HAP-1 (cell line): ENCODE data around the gene USP46.

ENCODE experiments used
- DNase-seq, 2 experiments: peaks; one replicate each; pipeline ENCODE4 v3.0.0-alpha.2; 2016 to 2020; ENCODE audit warnings: low spot score in 2 of 2
- H3K27me3 ChIP-seq: fragments of 250-450 bp; sonication (Bioruptor Pico); 2 replicates; pipeline ENCODE4 v1.5.1; 2020; ENCODE audit warnings: low read depth, mild to moderate bottlenecking, moderate library complexity
- H3K36me3 ChIP-seq: fragments of 250-450 bp; sonication (Bioruptor Pico); replicated peaks from 2 replicates; pipeline ENCODE4 v1.5.1; 2020; ENCODE audit warnings: mild to moderate bottlenecking
- H3K4me1 ChIP-seq: fragments of 250-450 bp; sonication (Bioruptor Pico); 2 replicates; pipeline ENCODE4 v1.5.1; 2020; ENCODE audit warnings: mild to moderate bottlenecking
- H3K4me3 ChIP-seq: fragments of 250-450 bp; sonication (Bioruptor Pico); 2 replicates; pipeline ENCODE4 v1.5.1; 2020; ENCODE audit warnings: mild to moderate bottlenecking, moderate library complexity
- H3K9me3 ChIP-seq: fragments of 250-450 bp; sonication (Bioruptor Pico); 2 replicates; pipeline ENCODE4 v1.5.1; 2020; ENCODE audit warnings: mild to moderate bottlenecking, moderate library complexity
- in situ Hi-C: fragments of 300-500 bp; cut with MboI; formaldehyde crosslinking; loops from 3 replicates; pipeline ENCODE4 v1.14.3; 2020; ENCODE audit warnings: low sequenced_read_pairs, inconsistent platforms, mixed read lengths

Gene USP46

DNA sequence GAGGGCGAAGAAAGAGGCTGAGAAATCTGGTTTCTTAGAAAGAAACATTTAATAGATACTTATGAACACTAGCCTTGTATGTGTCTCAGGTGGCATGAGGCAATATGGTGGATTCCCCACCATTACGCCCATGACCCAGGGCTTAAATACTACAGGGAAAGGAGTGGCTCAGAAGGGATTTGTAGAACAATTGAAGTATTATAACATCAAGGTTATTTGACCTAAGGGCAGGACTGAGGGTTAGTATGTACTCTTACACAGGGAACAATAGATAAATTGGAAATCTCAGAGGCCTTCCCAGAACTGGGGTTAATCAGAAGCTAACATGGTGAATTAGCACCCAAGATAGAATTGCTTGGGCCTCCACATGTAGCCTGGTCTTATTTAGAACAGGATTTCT lies 11.0 kb upstream of the USP46 start:
- in situ Hi-C loops, result no loop called here
- Histone ChIP-seq H3K9me3 (no peaks in the 10 kb centered on the region), H3K27me3 (peaks cover 5% of the 10 kb centered on the region), H3K4me1 (peaks cover 8% of the 10 kb centered on the region), H3K36me3 (no peaks in the 10 kb centered on the region), H3K4me3 (no peak overlapping the region)
- DNase-seq, result peak in 1 of 2 experiments; percentile 68

GRCh38 chr4:52665592-52665991 lies 6.5 kb upstream of the USP46 start:
- Histone ChIP-seq H3K4me1 (peaks cover 8% of the 10 kb centered on the region), H3K27me3 (peaks cover 5% of the 10 kb centered on the region), H3K9me3 (no peaks in the 10 kb centered on the region; the same call in 1 of the 2 replicates), H3K36me3 (peaks cover 7% of the 10 kb centered on the region; the same call in 1 of the 2 replicates), H3K4me3 (no peak overlapping the region)
- DNase-seq, result no peak
- in situ Hi-C loops, result no loop called here

GRCh38 chr4:52664479-52664878 lies 5.4 kb upstream of the USP46 start:
- in situ Hi-C loops, result no loop called here
- H3K36me3 ChIP-seq, result peaks cover 7% of the 10 kb centered on the region; the same call in 1 of the 2 replicates
- no peak overlapping the region for H3K4me3 ChIP-seq
- peaks cover 5% of the 10 kb centered on the region for H3K27me3 ChIP-seq
- no peaks in the 10 kb centered on the region; the same call in 1 of the 2 replicates for H3K9me3 ChIP-seq
- no peak for DNase-seq
- 0 out of 2 replicates have a peak, but pooled peaks cover 4% of the 10 kb centered on the region for H3K4me1 ChIP-seq

DNA sequence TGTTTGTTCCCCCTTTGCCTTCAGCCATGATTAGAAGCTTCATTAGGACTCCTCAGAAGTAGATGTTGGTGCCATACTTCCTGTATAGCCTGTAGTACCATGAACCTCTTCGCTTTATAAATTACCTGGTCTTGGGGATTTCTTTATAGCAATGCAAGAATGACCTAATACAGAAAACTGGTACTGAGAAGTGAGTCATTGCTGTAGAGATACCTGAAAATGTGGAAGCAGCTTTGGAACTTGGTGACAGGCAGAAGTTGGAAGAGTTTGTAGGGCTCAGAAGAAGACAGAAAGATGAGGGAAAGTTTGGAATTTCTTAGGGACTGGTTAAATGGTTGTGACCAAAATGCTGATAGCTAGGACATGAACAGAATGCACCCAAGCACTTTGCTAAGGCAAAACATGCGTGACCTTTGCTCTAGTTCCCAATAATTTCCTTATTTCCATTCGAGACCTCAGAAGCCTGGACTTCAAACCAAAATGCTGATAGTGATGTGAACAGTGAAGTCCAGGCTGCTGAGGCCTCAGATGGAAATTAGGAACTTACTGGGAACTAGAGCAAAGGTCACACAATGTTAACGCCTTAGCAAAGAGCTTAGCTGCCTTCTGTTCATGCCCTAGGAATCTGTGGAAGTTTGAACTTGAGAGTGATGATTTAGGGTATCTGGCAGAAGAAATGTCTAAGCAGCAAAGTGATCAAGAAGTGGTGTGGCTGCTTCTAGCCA lies 3.0 kb upstream of the USP46 start:
- no peak for DNase-seq
- Histone ChIP-seq H3K9me3 (no peaks in the 10 kb centered on the region; the same call in 1 of the 2 replicates), H3K4me3 (no peak overlapping the region), H3K27me3 (peaks cover 5% of the 10 kb centered on the region), H3K36me3 (peaks cover 7% of the 10 kb centered on the region; the same call in 1 of the 2 replicates), H3K4me1 (peaks cover 15% of the 10 kb centered on the region)
- in situ Hi-C loops, result no loop called here

DNA sequence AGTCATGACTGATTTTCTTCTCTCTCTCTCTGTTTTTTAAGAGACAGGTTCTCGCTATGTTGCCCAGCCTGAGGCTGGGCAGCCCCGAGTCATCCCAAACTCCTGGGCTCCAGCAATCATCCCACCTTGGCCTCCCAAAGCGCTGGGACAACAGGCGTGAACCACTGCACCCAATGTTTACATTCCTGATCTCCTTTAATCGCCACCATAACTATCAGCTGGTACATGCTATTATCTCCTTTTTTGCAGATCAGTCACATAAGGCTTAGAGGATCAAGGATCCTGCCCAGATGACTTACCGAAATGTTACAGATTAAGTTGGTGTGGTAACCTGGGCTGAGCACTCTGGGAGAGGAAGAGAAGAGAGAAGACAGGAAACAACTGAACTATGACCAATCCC lies 1.5 kb upstream of the USP46 start:
- no peaks in the 10 kb centered on the region; the same call in 1 of the 2 replicates for H3K9me3 ChIP-seq
- no peak overlapping the region for H3K4me3 ChIP-seq
- in situ Hi-C loops, result no loop called here
- H3K36me3 ChIP-seq, result peaks cover 7% of the 10 kb centered on the region; the same call in 1 of the 2 replicates
- DNase-seq, result no peak
- H3K4me1 ChIP-seq, result peaks cover 15% of the 10 kb centered on the region
- H3K27me3 ChIP-seq, result no peaks in the 10 kb centered on the region

- peaks cover 15% of the 10 kb centered on the region for H3K4me1 ChIP-seq
- no peaks in the 10 kb centered on the region for H3K27me3 ChIP-seq
- peaks cover 7% of the 10 kb centered on the region; the same call in 1 of the 2 replicates for H3K36me3 ChIP-seq
- no peaks in the 10 kb centered on the region; the same call in 1 of the 2 replicates for H3K9me3 ChIP-seq
- in situ Hi-C loops, result no loop called here
- DNase-seq, result peak in 1 of 2 experiments; percentile 44
- peak overlapping the region; percentile 67 for H3K4me3 ChIP-seq
Observed at GRCh38 chr4:52659722-52660261, 691 bp upstream of the USP46 start.

DNA sequence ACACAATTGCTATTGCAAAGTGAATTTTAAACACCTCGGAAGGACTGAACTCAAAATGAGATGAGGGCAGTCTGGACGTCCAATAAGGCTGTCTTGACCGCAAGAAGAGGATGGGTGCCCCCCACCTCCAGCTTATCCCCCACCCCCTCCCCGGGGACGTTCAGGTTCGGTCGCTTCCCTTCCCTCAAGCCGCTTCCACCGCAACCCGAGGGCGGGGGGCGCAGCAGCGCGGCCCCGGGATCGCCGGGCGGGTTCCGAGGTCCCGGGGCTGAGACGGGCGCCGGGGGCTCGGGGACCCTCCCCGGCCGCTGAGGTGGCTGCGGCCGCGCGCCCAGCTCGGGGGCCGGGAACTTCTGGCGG lies 480 bp downstream of the USP46 start:
- Histone ChIP-seq H3K27me3 (no peaks in the 10 kb centered on the region), H3K36me3 (peaks cover 7% of the 10 kb centered on the region), H3K4me3 (peak overlapping the region; percentile 67), H3K4me1 (peaks cover 15% of the 10 kb centered on the region), H3K9me3 (no peaks in the 10 kb centered on the region; the same call in 1 of the 2 replicates)
- no peak for DNase-seq
- in situ Hi-C loops, result no loop called here

DNA sequence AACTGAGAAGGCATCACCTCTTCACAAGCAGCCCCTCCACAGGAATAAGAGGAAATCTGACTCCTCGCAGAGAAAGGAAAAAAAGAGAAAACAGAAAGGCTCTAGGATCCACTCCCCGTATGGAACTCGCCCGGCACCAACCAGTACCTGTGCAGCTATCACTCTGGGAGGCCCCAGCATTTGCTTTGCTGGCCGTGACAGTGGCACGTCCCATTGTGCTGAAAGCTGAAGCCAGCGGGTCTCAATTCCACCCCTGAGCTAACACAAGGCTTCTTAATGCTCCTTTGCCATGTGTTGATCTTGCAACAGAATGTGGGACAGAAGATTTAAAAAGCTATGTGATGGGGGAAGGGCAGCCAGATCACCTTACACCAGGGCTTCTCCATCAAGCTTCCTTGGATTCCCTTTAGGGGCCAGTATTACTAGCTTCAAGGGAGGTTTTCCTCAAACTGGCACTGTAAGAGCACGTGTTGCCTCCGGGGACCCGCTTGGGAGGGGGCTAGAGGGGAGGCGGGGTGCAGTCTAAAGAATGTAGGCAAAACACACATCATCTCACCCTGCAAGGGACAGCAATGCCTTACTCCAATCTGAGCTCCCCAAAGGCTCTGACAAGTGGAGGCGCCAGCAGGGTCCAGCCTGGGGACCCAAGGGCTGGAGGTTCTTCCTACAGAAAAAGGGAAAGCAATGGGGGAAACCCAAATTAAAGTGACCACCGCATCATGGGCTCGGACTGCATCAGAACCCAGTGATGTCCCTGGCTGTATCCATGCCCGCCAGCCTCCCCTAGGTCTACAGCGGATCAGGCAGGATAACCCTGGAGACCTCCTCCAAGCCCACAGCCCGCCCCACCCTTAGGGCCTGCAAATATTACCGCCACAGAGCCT lies 1.2 kb downstream of the USP46 start:
- DNase-seq, result peak; percentile 59 to 62
- Histone ChIP-seq H3K4me3 (peak overlapping the region; percentile 67), H3K4me1 (peaks cover 15% of the 10 kb centered on the region), H3K27me3 (no peaks in the 10 kb centered on the region), H3K36me3 (peaks cover 7% of the 10 kb centered on the region), H3K9me3 (no peaks in the 10 kb centered on the region; the same call in 1 of the 2 replicates)
- in situ Hi-C loops, result no loop called here

DNA sequence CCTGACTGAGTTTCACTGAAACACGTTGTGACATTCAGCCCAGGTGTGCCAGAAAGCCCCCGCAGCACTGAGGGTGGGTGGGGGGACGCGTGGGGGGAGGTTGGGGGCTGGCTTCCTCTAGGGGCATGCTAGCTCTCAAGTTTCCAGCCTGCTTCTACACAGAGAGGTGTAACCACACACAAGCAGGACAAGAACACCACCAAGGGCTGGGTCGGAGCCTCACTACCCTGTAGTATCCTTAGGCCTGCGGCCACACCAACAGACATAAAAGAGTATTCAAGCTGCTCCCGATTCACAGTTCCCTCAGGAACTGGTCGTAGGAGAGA lies 1.8 kb downstream of the USP46 start:
- in situ Hi-C loops, result no loop called here
- Histone ChIP-seq H3K36me3 (peaks cover 7% of the 10 kb centered on the region), H3K9me3 (no peaks in the 10 kb centered on the region; the same call in 1 of the 2 replicates), H3K4me3 (peak overlapping the region; percentile 67; the same call in 1 of the 2 replicates), H3K27me3 (no peaks in the 10 kb centered on the region), H3K4me1 (peaks cover 15% of the 10 kb centered on the region)
- DNase-seq, result no peak

GRCh38 chr4:52655506-52655905 lies 3.6 kb downstream of the USP46 start:
- in situ Hi-C loops, result no loop called here
- DNase-seq, result no peak
- H3K4me1 ChIP-seq, result peaks cover 15% of the 10 kb centered on the region

DNA sequence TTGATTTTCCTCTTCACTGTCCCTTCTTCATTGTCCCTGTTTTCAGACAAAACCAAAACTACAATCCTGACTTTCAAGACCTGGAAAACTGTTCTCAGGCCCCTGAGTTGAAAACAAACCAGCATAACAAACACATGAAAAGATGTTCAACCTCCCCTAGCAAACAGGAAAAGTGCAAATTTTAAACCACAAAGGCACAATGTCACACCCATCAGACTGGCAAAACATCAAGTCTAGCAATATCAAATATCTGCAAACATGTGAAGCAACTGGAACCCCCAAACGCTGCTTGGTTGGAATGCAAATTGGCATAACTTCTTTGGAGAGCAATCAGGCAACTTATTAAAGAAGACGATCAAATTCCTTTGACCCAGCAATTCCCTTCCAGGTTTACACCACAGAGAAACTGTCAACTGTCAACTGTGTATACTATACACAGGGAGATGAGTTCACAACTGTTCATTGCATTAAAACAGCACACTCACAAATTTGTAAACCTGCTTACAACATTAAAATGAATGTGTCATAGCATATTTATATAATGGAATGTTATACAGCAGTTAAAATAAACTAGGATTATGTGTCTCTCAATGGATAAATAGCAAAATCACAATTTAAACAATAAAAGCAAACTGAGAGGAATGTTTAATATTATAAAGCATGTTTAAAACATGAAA lies 7.0 kb downstream of the USP46 start:
- no peak for DNase-seq
- Histone ChIP-seq H3K4me3 (no peak overlapping the region), H3K27me3 (no peaks in the 10 kb centered on the region), H3K4me1 (no peaks in the 10 kb centered on the region; the same call in 1 of the 2 replicates), H3K9me3 (no peaks in the 10 kb centered on the region), H3K36me3 (peaks cover 6% of the 10 kb centered on the region)
- in situ Hi-C loops, result no loop called here

More at GRCh38 chr4:52655506-52655905, 3.6 kb downstream of the USP46 start:
- Histone ChIP-seq H3K36me3 (no peaks in the 10 kb centered on the region; the same call in none of the 2 replicates), H3K9me3 (no peaks in the 10 kb centered on the region), H3K27me3 (no peaks in the 10 kb centered on the region), H3K4me3 (no peak overlapping the region)

GRCh38 chr4:52648836-52649235 lies 10.3 kb downstream of the USP46 start:
- H3K27me3 ChIP-seq, result no peaks in the 10 kb centered on the region
- in situ Hi-C loops, result no loop called here
- H3K4me1 ChIP-seq, result no peaks in the 10 kb centered on the region
- DNase-seq, result no peak
- H3K36me3 ChIP-seq, result peaks cover 6% of the 10 kb centered on the region; the same call in 1 of the 2 replicates
- no peaks in the 10 kb centered on the region for H3K9me3 ChIP-seq
- no peak overlapping the region for H3K4me3 ChIP-seq

DNA sequence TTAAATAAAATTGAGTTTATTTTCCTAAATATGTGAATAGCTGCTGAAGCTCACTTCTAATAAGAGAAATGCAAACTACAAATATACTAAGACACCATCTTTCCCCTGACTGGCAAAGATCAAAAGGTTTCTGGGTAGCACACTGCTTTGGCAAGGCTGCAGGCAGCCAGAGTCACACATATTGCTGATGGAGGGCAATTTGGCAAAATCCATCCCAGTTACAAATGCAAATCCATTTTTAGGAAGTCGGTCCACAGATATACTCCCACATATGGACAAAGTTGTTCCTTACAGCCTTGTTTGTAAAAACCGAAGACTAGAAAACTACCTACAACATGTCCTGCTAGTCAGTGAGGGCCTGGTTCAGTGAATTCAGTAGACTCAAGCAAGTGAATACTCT lies 12.4 kb downstream of the USP46 start:
- in situ Hi-C loops, result no loop called here

More for the DNA sequence above, 12.4 kb downstream of the USP46 start:
- Histone ChIP-seq H3K4me1 (no peaks in the 10 kb centered on the region), H3K9me3 (no peaks in the 10 kb centered on the region), H3K36me3 (0 out of 2 replicates have a peak, but pooled peaks cover 6% of the 10 kb centered on the region), H3K27me3 (no peaks in the 10 kb centered on the region), H3K4me3 (no peak overlapping the region)
- DNase-seq, result no peak
